NCI-H526 (cell line): Measurements from ENCODE around the gene F12.

Experiments used
- DNase-seq, 2 experiments: peaks; one replicate each; lab custom pipeline; 2025; lab: John Stamatoyannopoulos, UW

F12 gene

DNA sequence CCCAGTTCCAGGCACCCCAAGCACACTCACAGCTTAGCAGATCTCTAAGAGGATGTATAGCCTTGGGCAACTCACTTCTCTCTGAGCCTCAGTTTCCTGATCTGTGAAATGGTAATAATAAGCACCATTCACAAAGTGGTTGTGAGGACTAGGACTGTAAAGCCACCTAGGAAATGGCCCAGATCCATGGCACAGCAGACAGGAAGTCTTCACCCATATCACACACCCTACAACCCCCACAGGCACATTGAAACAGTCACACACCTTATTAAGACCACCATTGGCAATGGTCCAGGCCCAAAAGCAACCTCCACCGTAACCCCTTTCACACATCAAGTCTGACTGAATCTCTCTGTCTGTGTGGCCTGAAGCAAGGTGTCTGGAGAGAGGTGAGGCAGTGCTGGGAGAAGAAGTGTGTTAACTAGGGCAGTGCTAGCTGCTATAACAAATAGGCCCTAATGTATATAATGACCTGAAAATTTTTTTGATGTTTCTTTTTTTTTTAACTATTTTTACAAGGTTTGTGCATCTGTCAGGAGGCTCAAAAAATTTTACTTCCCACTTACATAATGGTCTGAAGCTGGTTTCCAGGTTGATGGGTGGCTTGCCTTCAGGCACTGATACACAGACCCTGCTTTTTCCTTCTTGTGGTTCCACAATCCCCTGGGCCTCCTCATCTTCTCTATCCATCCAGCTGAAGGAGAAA lies 54.0 kb downstream of the F12 start:
- DNase-seq: no peak

DNA sequence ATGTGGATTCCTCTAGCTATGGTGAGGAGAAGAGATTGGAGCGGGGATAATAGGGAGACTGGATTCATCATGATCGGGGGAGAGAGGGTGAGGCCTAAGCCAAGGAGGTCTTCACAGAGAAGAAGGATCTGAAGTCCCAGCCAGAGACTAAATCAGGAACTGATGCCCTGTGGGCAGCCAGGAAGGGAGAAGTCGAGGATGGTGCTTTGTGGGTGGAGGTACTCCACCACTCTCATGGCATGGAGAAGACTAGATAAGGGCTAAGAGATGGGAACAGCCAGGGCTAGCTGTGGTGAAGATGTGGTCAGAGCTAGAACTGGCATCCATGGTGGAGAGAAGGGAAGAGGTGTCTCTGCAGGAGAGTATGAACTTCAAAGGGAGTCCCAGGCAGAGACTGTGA lies 54.7 kb downstream of the F12 start:
- no peak for DNase-seq

DNA sequence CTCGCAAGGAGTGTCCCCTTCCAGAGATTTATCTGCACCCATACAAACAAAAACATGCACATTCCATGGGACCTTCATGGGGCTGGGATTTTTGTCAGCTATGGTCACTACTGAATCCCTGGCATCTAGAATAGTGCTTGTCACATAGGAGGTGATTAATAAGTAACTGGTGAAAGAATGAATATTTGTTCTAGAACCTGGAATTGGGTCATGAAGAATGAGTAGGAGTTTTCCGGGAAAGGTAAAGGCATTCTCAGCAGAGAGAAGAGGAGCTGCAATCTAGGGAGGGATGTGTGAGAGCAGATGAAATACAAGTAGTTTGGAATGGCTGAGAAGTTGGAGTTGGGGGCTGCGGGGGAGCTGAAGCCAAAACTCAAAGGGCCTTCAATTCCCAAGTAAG lies 55.1 kb downstream of the F12 start:
- DNase-seq: no peak

DNA sequence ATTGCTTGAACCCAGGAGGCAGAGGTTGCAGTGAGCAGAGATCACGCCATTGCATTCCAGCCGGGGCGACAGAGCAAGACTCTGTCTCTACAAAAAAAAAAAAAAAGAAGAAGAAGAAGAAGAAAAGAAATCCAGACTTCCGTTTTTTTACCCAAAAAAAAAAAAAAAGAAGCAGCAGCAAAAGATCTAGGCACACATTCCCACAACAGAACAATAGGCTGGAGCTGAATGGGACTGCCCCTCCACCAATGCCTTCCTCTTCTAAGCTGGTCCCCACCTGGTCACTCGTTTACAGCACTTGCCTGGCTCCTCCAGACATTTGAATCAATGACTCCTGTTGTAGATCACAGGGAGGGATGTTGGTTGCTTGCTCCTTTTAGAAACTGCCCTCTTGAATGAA lies 56.3 kb downstream of the F12 start:
- DNase-seq: no peak
